H1 (cell line): ENCODE results near the gene KDM2A.

Experiments
- BACH1 ChIP-seq: IDR thresholded peaks from 2 replicates; pipeline ENCODE4 v1.6.1; 2012; ENCODE audit warnings: low read length, improper control_type of control experiment
- FOSL1 ChIP-seq: IDR thresholded peaks from 2 replicates; pipeline ENCODE4 v1.6.1; 2011; ENCODE audit warnings: mild to moderate bottlenecking, low read depth, low read length, moderate library complexity; ENCODE audit not compliant: insufficient read depth
- POLR2A ChIP-seq, 2 experiments: IDR thresholded peaks; 1 replicate in 1 of 2; 2 replicates in 1 of 2; pipeline ENCODE4 v1.6.1; 2011; ENCODE audit warnings: low read depth in 2 of 2, low read length in 2 of 2, mild to moderate bottlenecking in 2 of 2; ENCODE audit errors: control extremely low read depth in 1 of 2
- TF ChIP-seq, protein P1 (sequence below), 3 experiments: IDR thresholded peaks; 1 replicate in 2 of 3; 2 replicates in 1 of 3; pipeline versions ENCODE4 v1.5.1 to v1.6.1; 2011; ENCODE audit warnings: low read length in 3 of 3, mild to moderate bottlenecking in 3 of 3, inconsistent platforms in 2 of 3, low read depth in 1 of 3, moderate library complexity in 1 of 3; ENCODE audit not compliant: insufficient read depth in 1 of 3; ENCODE audit errors: control extremely low read depth in 1 of 3

DNA sequence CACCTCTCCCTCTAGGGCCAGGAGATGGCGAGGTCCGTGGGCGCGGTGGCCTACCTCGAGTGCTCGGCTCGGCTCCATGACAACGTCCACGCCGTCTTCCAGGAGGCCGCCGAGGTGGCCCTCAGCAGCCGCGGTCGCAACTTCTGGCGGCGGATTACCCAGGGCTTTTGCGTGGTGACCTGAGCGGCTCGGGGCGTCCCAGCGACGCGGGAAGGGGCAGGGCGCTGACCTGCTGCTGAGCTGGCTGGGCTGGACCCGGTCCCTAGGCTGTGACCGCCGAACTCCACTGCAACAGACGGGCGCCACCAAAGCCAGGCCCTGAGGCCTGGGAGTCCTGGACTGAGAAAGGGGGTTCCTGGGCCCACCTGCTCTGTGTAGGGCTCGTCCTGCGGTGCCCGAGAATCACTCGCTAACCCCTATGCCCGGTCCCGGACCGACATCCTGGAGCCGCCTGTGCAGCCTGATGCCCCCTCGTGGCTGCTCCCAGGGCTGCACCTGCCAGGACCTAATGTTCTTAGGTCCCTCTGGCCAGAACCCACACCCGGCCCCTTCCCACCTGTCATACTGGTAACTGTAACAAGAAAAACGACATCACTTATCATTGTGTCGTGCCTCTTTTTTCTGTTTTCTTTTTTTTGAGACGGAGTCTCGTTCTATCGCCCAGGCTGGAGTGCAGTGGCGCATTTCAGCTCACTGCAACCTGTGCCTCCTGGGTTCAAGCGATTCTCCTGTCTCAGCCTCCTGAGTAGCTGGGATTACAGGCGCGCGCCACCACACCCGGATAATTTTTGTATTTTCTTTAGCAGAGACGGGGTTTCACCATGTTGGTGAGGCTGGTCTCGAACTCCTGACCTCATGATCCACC is 47.4 kb upstream of the KDM2A start:
- TF ChIP-seq BACH1 (no peak), FOSL1 (no peak), POLR2A (IDR thresholded peaks at IDR 0.05; ENCODE audit: control extremely low read depth in 1 of 2, low read depth in 2 of 2, low read length in 2 of 2) (no peak)
- TF ChIP-seq, protein P1, sequence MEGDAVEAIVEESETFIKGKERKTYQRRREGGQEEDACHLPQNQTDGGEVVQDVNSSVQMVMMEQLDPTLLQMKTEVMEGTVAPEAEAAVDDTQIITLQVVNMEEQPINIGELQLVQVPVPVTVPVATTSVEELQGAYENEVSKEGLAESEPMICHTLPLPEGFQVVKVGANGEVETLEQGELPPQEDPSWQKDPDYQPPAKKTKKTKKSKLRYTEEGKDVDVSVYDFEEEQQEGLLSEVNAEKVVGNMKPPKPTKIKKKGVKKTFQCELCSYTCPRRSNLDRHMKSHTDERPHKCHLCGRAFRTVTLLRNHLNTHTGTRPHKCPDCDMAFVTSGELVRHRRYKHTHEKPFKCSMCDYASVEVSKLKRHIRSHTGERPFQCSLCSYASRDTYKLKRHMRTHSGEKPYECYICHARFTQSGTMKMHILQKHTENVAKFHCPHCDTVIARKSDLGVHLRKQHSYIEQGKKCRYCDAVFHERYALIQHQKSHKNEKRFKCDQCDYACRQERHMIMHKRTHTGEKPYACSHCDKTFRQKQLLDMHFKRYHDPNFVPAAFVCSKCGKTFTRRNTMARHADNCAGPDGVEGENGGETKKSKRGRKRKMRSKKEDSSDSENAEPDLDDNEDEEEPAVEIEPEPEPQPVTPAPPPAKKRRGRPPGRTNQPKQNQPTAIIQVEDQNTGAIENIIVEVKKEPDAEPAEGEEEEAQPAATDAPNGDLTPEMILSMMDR (IDR thresholded peaks at IDR 0.05; ENCODE audit: control extremely low read depth in 1 of 3, insufficient read depth in 1 of 3, low read depth in 1 of 3, low read length in 3 of 3): peak; percentile 90 to 97 (median 94)
